Endothelial cell of umbilical vein (primary cell): Measurements from ENCODE around the gene HSPA1A. TPM values are rescaled to one million over a fixed set of nuclear protein-coding genes. Genes with fewer than 3 reads are reported as not detected.

ENCODE experiments used
- BruUV-seq: library from RNA; stranded (reverse); fragments of 400-500 nt; replicated peaks from 2 replicates; lab custom pipeline; 2021; lab: Mats Ljungman, UMichigan
- CTCF ChIA-PET: fragments of 300-600, 350-600 bp; sonication (Branson Sonifier 250); formaldehyde crosslinking; loops from one replicate; lab custom pipeline; 2021; ENCODE audit warnings: antibody characterized with exemption, inconsistent platforms; lab: Charles Lee
- POLR2A ChIA-PET: fragments of 300-600, 350-600 bp; sonication (Branson Sonifier 250); formaldehyde crosslinking; loops from one replicate; lab custom pipeline; 2021; ENCODE audit warnings: antibody characterized with exemption, inconsistent platforms; lab: Charles Lee
- DNase-seq: peaks from one replicate; pipeline ENCODE4 v3.0.0-alpha.2; 2011; ENCODE audit warnings: low read depth, low spot score
- FAIRE-seq: peaks from 2 replicates; lab custom pipeline; 2011; peaks lifted over from hg19 to GRCh38; lab: Jason Lieb, UNC
- H2AFZ ChIP-seq: 2 replicates; pipeline ENCODE4 v1.6.0; 2012; ENCODE audit warnings: low read depth, low read length, control low read depth, inconsistent platforms
- H3K27ac ChIP-seq: 2 replicates; pipeline ENCODE4 v1.5.1; 2011; ENCODE audit warnings: low read depth, mild to moderate bottlenecking, control low read depth, low read length, moderate library complexity; ENCODE audit not compliant: insufficient read depth
- H3K27me3 ChIP-seq, 2 experiments: 2 replicates each; pipeline versions ENCODE4 v1.6.0 to v1.6.1; 2011; ENCODE audit warnings: low read length in 2 of 2, mixed read lengths in 1 of 2; ENCODE audit not compliant: control insufficient read depth in 2 of 2, insufficient read depth in 2 of 2
- H3K36me3 ChIP-seq, 2 experiments: 2 replicates in 1 of 2; 3 replicates in 1 of 2; pipeline ENCODE4 v1.5.1; 2011; ENCODE audit warnings: low read length in 2 of 2, mild to moderate bottlenecking in 1 of 2, moderate library complexity in 1 of 2; ENCODE audit not compliant: control insufficient read depth in 2 of 2, insufficient read depth in 2 of 2; ENCODE audit errors: extremely low read depth in 1 of 2
- H3K4me1 ChIP-seq: 3 replicates; pipeline ENCODE4 v1.5.1; 2011; ENCODE audit warnings: mild to moderate bottlenecking, low read length; ENCODE audit not compliant: control insufficient read depth, insufficient read depth; ENCODE audit errors: extremely low read depth
- H3K4me2 ChIP-seq: 2 replicates; pipeline ENCODE4 v1.6.1; 2011; ENCODE audit warnings: low read length, control low read depth, mixed read lengths; ENCODE audit not compliant: insufficient read depth
- H3K4me3 ChIP-seq, 3 experiments: fragments of 200-600 bp in 1 of 3; sonication (generic), shearing (Covaris generic) in 1 of 3; replicated peaks in 1 of 3; 2 replicates each; pipeline ENCODE4 v1.5.1; 2011 to 2016; ENCODE audit warnings: control low read depth in 3 of 3, low read length in 3 of 3, mild to moderate bottlenecking in 2 of 3, inconsistent platforms in 1 of 3, low read depth in 1 of 3, moderate library complexity in 1 of 3; ENCODE audit not compliant: insufficient read depth in 1 of 3
- H3K79me2 ChIP-seq: 2 replicates; pipeline ENCODE4 v1.6.0; 2012; ENCODE audit warnings: low read length, inconsistent platforms; ENCODE audit not compliant: control insufficient read depth, insufficient read depth
- H3K9ac ChIP-seq: replicated peaks from 2 replicates; pipeline ENCODE3; 2011; ENCODE audit warnings: low read length, control low read depth; ENCODE audit not compliant: insufficient read depth; ENCODE audit errors: extremely low read depth
- H3K9me1 ChIP-seq: replicated peaks from 3 replicates; pipeline ENCODE4 v1.6.0; 2011; ENCODE audit warnings: mild to moderate bottlenecking, low read length; ENCODE audit not compliant: control insufficient read depth, insufficient read depth; ENCODE audit errors: extremely low read depth
- H3K9me3 ChIP-seq: replicated peaks from 2 replicates; pipeline ENCODE4 v1.5.1; 2012; ENCODE audit warnings: low read length, inconsistent platforms; ENCODE audit not compliant: control insufficient read depth, insufficient read depth
- H4K20me1 ChIP-seq: replicated peaks from 2 replicates; pipeline ENCODE3; 2011; ENCODE audit warnings: mild to moderate bottlenecking, low read length; ENCODE audit not compliant: control insufficient read depth, insufficient read depth; ENCODE audit errors: extremely low read depth
- CTCF ChIP-seq, 2 donors: IDR thresholded peaks; 1 replicate in 1 of 2; 2 replicates in 1 of 2; pipeline ENCODE4 v1.5.1; 2011; ENCODE audit warnings: low read length in 2 of 2, mild to moderate bottlenecking in 2 of 2, moderate library complexity in 2 of 2, control low read depth in 1 of 2, inconsistent platforms in 1 of 2, low read depth in 1 of 2; ENCODE audit not compliant: insufficient read depth in 1 of 2; ENCODE audit errors: extremely low read depth in 1 of 2
- EZH2 ChIP-seq: IDR thresholded peaks from 2 replicates; pipeline ENCODE4 v1.6.1; 2012; ENCODE audit warnings: borderline replicate concordance, low read depth, mild to moderate bottlenecking, moderate library complexity, low read length, inconsistent platforms; ENCODE audit not compliant: severe bottlenecking
- MAX ChIP-seq: IDR thresholded peaks from 2 replicates; pipeline ENCODE4 v1.6.1; 2011; ENCODE audit not compliant: insufficient read depth, insufficient read length
- dilution Hi-C: fragments of 300-500 bp; cut with MboI; formaldehyde crosslinking; loops from one replicate; pipeline ENCODE4 v1.15.0; 2019; ENCODE audit warnings: low sequenced_read_pairs; ENCODE audit not compliant: extremely low pct_ligation_motif_present
- intact Hi-C: fragments of 100-400 bp; cut with micrococcal nuclease; formaldehyde crosslinking; loops from one replicate; pipeline ENCODE4 v1.10.0; 2022
- polyA plus RNA-seq, 4 experiments: library from polyadenylated mRNA; depleted of rRNA in 3 of 4; stranded (reverse) in 3 of 4; unstranded in 1 of 4; fragments of >200 nt; gene quantifications; 2 replicates each; pipeline versions ENCODE4 v1.2.1 to v1.2.3, GENCODE V29; 2011 to 2012; ENCODE audit warnings: missing spikeins in 1 of 4
- total RNA-seq: library from RNA; stranded (reverse); gene quantifications from 2 replicates; pipeline ENCODE4 v1.2.3, GENCODE V29; 2021

Gene HSPA1A
- total and polyA plus RNA-seq, 2 donors (not counting 3 experiments of a cell fraction or from before 2014, with no cell fraction given): 56.0 to 58.3 TPM

- FAIRE-seq (no peak), DNase-seq (no peak)
- H3K4me1 ChIP-seq: peaks cover 4% of the 10 kb centered on the region
- no peaks in the 10 kb centered on the region for H3K9me1 ChIP-seq
- H2AFZ ChIP-seq: no peak overlapping the region
- intact Hi-C loops (no loop called here), dilution Hi-C loops (no loop called here)
- CTCF ChIA-PET: interaction anchor here (1.4 to 2.0 kb wide), 3 partner anchors 15 to 29 kb away, joined by 3 to 10 read pairs (median 4); no protein-coding TSS in a partner anchor
- no peak overlapping the region for H3K4me3 ChIP-seq
- BruUV-seq: no TSS peak
- no peaks in the 10 kb centered on the region for H3K79me2 ChIP-seq
- no peaks in the 10 kb centered on the region for H3K27me3 ChIP-seq
- POLR2A ChIA-PET: no interaction called here
- TF ChIP-seq MAX: no peak
- no peak for TF ChIP-seq EZH2
- TF ChIP-seq CTCF (IDR thresholded peaks at IDR 0.05; ENCODE audit: extremely low read depth in 1 of 2, insufficient read depth in 1 of 2, low read depth in 1 of 2, low read length in 2 of 2): no peak
- H3K36me3 ChIP-seq: peaks cover 0 to 22% of the 10 kb centered on the region in 2 experiments
- no peaks in the 10 kb centered on the region for H3K9me3 ChIP-seq
- no peak overlapping the region for H3K27ac ChIP-seq
- H4K20me1 ChIP-seq: no peaks in the 10 kb centered on the region
- no peak overlapping the region for H3K4me2 ChIP-seq
- no peak overlapping the region for H3K9ac ChIP-seq
Measured at GRCh38 chr6:31776485-31776988, 38.8 kb upstream of the HSPA1A start.
